Embryonic facial prominence (tissue), 1 donor: ENCODE measurements around the gene F5.
A peak's percentile ranks its signal among the peaks of the same experiment; 100 is the strongest.

Experiments
- DNase-seq: peaks from one replicate; pipeline ENCODE4 v3.0.0-alpha.2; 2016; ENCODE audit errors: extremely low spot score

The F5 gene

DNA sequence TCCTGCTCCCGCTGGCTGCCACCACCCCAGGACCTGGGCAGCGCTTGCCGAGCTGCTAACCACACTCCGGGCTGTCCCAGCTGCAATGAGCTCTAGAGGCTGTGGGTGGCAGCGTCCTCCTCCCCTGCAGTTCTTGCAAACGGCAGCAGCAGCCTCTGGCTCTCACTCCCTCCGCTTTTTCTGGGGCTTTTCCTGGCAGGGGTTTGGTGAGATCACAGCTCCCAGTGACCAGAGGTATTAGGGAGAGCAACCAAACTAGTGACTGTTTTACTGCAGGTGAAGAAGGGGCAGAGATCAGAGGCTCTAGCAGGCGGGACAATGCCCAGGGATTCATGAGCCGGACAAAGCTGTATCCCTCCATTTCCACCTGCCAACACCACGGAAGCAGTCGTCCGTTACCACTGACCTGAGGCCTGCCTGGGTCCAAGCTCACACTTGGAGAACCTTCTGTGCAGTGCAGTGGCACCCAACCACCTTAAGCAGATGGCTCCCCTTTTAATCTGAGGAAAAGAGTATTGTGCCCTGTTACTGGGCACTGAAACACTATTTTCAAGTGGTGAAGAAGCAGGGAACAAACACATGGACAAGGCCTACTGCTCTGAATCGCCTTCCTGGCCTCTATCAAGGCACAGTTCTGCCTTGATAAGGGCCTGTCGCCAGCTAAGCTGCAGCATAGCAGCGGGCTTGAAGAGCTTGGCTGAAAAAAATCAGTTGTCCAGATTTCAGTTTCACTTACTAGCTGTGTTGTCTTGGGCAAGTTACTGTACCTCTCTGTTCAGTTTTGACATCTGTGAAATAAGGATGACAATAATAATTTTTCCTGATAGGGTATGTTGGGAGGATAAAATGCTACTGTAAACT, at the start of gene F5:
Gene F5 (minus strand): TSS at position 87 of the 861 bp plus-strand sequence. CDS start 95 bp downstream, outside the sequence.
- DNase-seq: no peak

DNA sequence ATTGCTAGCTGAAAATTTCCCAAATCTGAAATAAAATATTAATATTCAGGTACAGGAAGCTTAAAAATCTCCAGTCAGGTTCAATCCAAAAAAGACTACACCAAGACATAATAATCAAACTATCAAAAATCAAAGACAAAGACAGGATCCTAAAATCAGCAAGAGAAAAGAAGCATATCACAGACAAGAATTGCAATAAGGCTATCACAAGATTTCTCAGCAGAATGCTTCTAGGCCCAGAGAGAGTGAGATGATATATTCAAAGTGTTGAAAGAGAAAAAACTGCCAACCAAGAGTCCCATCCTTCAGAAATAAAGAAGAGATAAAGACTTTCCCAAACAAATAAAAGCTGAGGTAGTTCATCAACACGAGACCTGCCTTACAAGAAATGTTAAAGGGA, 48.6 kb upstream of the F5 start:
- DNase-seq: no peak

DNA sequence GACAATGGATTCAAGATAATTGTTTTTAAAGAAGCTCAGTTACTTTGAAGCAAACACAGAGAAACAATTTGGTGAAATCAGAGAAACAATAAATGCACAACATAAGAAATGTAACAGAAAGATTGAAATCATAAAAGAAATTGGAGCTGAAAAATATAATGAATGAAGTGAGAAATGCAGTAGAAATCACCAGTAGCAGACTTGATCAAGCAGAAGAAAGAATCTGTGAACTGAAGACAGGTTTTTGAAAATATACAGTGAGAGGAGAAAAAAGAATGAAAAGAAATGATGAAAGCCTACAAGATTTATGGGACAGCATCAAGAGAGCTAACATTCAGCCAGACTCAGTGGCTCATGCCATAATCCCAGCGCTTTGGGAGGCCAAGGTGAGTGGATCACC, 47.9 kb upstream of the F5 start:
- DNase-seq: no peak

DNA sequence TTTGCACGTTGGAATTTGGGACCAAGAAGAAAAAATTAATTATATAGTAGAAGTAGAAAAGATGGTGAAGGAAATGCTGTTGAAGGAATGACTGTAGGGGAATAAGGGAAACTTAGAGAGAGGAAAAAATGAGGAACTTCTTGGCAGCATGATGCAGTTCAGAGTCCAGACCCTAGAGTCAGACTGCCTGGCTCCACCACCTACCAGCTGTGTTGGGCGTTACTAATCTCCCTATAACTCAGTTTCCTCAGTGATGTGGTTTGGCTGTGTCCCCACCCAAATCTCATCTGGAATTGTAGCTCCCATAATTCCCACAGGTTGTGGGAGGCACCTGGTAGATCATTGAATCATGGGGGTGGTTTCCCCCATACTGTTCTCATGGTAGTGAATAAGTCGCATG, 45.0 kb upstream of the F5 start:
- no peak for DNase-seq

DNA sequence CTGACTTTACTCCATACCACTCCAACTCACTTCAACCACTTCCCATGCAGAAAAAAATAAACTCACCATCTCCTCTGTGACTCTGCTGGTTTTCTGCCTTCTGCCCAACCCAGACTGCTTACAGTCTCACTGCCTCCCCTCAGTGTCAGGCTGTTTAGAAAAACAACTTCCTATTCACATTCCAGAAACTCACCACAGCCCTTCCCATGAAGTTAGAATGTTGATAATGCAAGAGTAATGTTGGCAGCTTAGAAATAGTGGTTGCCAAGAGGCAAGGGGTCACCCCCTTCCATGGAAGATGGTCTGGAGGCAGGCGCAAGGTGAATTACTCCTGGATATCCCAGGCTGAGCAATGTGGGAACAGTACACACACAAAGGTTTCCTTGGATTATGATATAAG, 43.7 kb upstream of the F5 start, which contains the start of gene SELP:
Gene SELP (minus strand): TSS at position 119 of the 400 bp plus-strand sequence. CDS start 50 bp downstream, at position 69.
- no peak for DNase-seq

DNA sequence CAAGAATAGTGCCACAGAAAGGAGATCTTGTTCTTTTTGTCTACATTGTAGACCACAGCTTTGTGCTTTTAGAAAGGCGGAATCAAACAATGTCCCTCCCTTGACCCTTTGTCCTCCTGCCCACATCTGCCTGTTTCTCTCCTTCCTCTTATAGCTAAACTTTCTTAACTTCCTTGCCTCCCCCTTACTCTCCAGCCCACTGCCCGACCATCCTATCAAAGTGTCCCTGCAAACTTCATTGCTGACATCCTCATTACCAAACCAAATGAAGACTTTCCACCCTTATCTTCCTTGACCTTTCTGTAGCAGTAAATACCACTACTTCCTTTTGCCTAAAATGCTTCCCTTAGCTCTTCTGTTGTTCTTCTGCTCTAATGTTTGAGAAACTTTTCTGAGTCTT, 38.6 kb upstream of the F5 start:
- no peak for DNase-seq

DNA sequence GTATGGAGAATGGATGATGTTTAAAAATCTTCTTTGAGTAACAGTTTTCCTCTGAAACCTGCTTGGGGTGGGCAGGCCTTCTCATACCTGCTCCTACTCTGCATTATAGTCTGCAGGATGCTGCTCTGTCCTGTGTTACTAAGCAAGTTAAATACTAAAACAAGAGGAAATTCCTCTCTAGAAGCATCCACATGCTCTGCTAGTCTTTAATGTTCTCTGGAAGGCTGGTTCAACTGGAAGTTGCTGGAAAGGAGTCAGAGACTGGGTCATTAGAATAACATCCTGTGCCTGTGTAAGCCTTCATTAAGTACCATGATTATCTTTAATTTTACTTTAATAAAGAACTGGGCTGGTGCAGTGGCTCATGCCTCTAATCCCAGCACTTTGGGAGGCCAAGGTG, 37.8 kb upstream of the F5 start:
- no peak for DNase-seq

DNA sequence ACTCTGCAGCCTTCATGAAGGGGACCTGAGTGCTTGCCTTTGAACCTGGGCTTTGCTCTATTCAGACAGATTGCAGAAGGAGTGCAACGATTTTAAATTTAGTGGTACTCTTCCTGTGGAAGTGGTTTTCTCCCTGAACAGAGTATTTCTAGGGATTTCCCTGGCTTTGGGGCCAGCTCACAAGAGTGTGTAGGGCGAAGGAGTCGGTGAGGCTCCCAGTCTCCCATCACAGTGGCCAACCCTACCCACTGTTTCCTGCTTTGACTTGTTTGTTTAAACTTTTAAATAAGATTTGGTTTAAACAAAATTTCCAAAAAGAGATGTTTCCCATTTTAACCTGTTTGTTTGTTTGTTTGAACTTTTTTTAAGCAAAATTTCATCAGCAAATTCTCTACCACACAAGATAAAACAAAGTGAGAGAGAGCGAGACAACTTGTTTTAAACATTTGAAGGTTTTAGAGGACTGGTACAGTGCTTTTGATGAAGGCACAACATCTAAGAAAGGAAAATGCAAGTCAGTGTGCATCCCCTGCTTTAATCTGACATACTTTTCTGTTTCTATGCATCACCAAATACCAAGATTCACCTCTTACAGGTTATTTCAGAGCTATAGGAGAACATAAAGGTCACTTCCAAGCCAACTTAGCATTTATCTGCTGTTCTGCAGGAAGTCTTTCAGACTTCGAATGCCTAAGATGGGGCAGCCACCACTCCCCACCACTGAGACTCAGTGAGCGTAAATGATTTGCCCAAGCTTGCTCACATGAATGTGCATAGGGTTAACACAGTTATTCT, 37.0 kb upstream of the F5 start:
- DNase-seq: no peak

DNA sequence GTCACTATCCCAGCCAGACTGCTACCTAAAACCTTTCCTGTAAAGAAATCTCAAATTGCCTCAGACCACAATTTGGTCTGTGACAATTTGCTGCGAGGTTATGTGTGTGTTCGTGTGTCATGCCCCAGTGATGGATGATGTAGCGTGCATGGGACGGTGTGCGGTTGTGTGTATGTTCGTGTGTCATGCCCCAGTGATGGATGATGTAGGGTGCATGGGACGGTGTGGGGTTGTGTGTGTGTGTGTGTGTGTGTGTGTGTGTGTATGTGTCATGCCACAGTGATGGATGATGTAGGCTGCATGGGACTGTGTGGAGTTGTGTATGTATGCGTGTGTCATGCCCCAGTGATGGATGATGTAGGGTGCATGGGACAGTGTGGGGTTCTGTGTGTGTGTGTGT, 34.3 kb upstream of the F5 start:
- no peak for DNase-seq

DNA sequence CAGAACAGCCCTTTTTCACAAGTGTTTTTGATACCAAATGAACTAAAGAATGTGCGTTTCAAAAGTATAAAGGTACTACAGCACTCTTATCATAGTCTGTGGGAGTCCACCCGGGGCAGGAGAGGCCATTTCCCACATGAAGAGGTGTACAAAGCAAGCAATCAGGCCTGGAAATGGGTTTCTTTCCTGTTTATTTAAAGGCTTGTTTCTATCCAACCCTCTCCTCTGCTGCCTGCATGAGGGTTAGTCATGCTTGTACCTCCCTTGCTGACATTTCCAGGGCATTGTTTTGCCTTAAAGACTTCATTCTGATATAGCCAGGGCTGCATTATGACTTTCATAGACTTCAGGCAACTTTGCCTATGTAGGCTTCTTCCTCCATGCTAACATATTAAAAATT, 32.1 kb upstream of the F5 start:
- no peak for DNase-seq

DNA sequence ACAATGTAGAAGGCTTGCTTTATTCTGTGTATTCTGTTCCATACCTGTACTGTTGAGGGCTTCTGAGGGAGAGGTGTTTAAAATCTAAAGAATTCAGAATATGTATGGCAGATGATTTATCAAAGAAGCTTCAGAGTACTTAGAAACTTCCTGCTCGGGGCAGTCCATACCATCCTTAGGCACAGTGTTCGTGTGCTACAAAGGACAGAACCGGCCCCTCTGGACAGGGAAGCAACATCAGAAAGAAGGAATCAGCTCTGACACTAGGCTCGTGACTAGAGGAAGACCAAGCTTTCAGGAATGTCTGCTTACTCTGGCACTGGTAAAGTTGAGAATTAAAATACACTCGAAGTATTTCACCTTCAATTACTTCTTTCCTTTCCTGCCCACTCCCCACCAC, 29.5 kb upstream of the F5 start:
- no peak for DNase-seq

DNA sequence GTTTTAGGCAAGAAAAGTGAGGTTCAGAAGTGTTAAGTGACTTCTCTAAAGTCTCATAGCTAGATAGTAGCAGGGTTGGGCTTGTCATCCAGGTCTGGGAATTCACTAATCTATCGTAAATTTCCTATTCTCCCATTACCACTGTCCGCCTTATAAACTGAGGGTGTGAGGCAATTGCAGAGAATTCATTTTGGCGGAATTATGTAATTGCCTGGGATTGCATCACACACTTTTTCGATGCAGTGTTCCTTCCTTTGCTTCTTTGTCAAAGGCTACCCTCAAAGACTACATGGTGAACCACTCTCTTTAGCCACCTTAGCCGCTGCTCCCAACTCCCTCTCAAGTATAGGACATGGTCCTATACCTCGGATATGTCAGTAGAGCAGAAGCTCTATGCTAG, 24.6 kb upstream of the F5 start:
- no peak for DNase-seq

DNA sequence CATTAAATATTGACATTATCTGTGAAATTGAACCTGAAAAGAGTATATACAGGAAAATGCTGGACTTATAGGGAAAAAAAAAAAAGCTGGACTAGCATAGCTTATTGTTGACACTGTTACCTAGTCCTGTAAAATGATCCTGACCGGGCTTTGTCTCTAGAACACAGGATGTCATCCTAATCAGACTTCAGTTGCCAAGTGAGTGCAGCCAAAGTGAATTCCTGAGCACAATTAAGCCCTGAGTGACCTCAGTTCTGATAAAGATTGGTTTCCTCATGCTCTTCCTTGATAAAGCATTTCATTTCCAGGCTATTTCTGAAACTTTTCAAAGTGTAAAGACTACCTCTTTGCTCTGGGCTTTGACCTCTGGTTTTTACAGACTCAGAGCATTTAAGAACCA, 23.8 kb upstream of the F5 start:
- no peak for DNase-seq

DNA sequence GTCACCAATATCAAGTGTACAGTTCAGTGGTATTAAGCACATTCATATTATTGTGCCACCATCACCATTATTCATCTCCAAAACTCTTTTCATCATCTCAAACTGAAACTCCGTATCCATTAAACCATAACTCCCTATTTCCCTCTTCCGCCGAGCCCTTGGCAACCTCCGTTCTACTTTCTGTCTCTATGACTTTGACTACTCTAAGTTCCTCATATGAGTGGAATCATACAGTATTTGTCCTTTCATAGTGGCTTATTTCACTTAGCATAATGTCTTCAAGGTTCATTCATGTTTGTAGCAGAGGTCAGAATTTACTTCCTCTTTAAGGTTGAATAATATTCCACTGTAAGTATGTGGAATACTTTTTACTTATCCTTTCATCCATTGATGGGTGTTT, 21.9 kb upstream of the F5 start:
- DNase-seq: no peak

DNA sequence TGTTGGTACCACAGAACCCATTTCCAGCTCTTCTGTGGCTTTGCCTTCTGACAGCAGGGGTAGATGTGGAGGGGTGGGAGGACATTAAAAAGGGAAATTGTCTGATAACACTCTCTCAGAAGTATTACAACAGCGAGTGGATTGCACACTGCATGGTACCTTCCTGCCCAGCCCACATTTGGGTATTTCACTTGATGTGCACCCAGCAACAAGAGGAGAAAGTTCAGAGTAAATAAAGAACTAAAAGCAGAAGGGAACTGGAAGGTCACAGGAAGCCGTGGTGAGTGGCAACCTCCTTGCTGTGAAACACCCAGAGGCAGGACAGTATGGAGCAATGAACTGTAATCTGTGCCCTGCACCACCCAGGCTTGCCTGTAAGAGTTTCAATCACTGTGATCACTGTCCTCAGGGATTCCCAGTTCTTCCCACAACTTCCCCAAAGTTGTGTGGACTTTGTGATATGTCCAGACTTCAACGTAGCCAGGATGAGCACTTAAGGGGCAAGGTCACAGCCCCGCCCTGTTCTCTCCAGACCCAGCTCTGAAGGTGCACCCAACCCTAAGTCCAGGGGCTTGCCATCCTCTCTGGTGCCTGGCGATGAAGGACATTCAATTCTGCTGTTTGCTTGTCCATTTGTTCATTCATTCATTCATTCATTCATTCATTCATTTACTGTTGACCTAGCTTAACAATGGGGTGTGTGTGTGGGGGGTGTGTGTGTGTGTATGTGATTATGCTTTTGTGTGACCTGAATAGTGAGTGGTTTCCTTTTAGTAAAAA, 18.7 kb upstream of the F5 start:
- no peak for DNase-seq

DNA sequence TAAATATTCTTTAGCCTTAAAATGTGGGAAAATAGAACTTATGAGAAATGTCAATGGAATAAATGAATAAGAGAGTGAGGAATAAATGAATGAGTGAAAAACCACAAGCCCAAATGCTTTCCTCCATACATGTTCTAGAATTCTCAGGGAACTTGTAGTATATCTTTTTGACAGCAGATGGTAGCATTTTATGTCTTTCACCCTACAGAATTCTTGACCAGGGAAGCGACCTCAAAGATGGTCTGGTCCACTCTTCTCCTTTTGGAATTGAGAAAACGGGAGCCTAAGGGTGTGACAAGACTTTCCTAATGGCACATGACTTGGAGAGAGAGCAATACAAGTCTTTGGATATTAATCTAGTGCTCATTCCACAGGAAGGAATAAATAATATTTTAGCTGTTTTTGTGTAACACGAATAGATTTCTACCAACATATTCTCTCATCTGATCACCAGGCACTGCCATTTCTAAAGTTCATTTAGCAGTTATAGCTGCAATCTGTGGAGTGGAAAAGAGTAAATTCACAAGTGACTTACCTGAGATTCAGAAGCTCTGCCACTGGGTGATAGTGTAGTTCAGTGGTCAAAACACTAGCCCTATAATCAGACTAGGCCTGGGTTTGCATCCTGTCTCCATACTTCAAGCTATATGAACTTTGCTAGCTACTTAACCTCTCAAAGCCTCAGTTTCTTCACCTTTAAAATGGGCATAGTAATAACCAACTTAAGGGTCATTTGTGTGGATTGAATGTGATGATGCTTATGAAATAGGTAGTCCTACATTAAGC, 15.0 kb upstream of the F5 start:
- DNase-seq: no peak

DNA sequence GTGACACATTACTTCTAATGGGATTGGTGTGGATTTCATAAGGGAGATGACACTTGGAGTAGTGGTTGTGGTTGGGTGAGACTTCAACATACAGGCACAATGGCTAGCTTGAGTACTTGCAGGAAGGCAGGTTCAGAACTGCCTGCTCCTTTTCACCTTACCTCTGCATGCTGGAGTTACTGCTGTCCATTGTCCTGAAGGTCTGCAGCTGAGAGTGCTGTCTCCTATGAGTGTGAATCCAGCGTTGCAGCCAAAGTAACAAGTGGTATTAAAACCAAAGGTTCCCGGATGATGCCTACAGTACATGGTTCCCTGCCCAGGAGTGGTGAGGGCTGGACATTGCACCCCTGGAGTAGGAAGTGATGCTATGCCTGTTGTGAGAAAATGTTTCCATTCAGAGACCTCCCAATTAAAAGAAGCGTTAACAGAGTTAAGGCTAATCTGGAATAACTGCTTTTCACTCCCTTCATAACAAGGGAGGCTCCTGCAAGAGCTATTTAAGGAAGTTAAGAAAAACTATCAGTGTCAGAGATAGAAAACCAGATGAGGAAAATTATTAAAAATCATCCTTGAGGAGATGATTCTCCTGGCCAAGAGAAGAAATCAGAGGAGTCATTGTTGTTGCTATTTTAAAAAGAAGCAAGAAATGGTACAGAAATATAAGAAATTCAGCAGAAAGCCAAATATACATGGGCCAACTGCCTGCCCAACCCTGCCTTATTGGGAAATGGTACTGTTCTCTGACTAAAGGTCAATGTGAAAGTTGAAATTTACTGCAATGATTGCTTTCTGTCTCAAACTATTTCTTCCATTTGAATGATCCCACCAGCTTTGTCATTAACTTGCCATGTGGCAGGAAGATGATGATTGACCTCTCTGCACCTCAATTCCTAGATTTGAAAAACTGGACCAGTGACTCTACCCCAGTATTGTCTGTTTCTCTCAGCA, 9.8 kb upstream of the F5 start:
- DNase-seq: peak; percentile 9

DNA sequence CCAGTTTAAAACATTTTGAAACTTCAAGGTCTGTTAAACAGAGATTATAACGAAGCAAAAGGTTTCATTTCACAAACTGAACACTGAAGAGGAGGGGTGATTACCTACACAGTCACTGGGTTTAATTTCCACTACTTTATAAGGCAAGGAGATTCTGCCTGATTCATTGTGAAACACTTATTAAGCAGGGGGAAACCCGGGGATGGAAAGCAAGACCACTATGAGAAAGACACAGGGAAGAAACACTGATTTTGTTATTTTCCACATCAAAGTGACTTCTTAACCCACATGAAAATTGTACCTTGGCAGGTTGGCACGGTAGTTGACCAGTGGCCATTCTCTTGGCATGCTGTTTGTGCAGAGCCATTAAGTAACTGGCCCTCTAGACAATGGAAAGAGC, 8.1 kb upstream of the F5 start:
- DNase-seq: no peak

DNA sequence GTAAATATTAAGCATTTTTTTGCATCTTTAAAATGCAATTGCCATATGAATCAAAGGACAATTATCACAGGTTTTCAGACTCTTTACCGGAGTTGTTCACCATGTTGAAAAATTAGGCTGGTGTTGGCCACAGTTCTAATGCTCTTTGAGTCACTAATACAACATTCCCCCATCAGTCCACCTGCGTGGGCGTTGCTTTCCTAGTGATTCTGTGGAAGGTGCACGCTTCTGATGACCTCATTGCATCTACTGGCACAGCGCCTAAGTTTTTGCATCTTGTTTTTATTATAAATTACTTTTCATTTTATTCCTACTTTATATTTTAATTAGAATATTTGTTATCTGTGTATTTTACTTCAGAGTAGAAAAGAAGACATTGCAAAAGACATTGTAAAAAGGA, 4.7 kb upstream of the F5 start:
- no peak for DNase-seq

DNA sequence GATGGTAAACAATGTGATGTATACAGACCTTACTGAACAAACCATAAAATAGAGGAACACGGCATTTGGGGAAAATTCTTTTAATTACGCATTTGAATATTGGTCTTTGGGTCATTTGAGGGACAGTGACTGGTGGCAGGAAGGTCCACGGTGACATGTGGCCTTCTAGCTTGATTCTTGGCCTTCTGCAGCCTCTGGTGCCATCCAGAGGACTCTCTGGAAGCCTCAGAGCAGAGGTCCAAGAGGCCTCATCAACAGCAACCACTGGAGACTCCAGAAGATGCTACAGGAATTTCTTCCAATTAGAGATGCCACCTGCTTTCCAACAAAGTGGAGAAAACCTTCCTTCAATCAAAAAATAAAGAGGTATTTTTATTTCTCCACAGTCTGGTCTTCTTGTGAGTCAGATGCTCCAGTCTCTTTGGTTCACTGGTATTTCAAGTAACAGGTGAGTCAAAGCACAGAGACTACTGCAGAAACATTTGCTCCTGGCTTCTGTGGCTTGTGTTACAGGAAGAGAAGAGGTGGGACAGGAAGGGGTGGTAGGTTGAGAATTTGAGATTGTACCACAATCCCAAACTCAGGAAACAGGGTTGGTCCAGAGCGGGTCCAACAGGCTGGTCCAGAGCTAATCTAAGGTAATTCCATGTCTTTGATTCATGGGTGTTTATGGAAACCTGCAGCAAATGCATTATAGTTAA, 2.7 kb upstream of the F5 start:
- no peak for DNase-seq
